HepG2 (cell line): ENCODE data around the gene COASY. TPM values are rescaled to one million over a fixed set of nuclear protein-coding genes. Genes with fewer than 3 reads are reported as not detected.

Experiments used
- ASH2L ChIP-seq: fragments of 300-600, 200-600 bp; sonication (generic); IDR thresholded peaks from 2 replicates; pipeline ENCODE4 v1.7.0; 2017; ENCODE audit warnings: low read depth, mild to moderate bottlenecking, moderate library complexity, mixed read lengths, low read length; ENCODE audit not compliant: insufficient read length
- ATRX ChIP-seq: sonication (generic); formaldehyde crosslinking; IDR thresholded peaks from 2 replicates; pipeline ENCODE4 v1.4.0; 2020; ENCODE audit warnings: missing genetic modification reagents, borderline replicate concordance
- NR3C1 ChIP-seq: sonication (generic); formaldehyde crosslinking; IDR thresholded peaks from 2 replicates; pipeline ENCODE4 v1.4.0; 2020; ENCODE audit warnings: missing genetic modification reagents
- RFX1 ChIP-seq: fragments of 450-650 bp; IDR thresholded peaks from 2 replicates; pipeline ENCODE4 v1.6.1; 2017
- RNF2 ChIP-seq: fragments of 450-650 bp; conservative IDR thresholded peaks from 2 replicates; pipeline ENCODE4 v1.6.1; 2016; ENCODE audit warnings: low read depth
- TBX2 ChIP-seq: sonication (generic); formaldehyde crosslinking; IDR thresholded peaks from 2 replicates; pipeline ENCODE4 v1.5.0; 2020; ENCODE audit warnings: missing genetic modification reagents, mild to moderate bottlenecking, borderline replicate concordance
- ZBTB44 ChIP-seq: sonication (generic); formaldehyde crosslinking; IDR thresholded peaks from 2 replicates; pipeline ENCODE4 v1.4.0; 2020; ENCODE audit warnings: missing genetic modification reagents
- ZNF337 ChIP-seq: sonication (generic); formaldehyde crosslinking; IDR thresholded peaks from 2 replicates; pipeline ENCODE4 v1.5.1; 2020; ENCODE audit warnings: missing genetic modification reagents, low read depth, mild to moderate bottlenecking, borderline replicate concordance
- ZNF354B ChIP-seq: sonication (generic); formaldehyde crosslinking; IDR thresholded peaks from 2 replicates; pipeline ENCODE4 v1.8.0; 2022; ENCODE audit warnings: mild to moderate bottlenecking, missing genetic modification reagents
- ZNF382 ChIP-seq: sonication (generic); formaldehyde crosslinking; IDR thresholded peaks from 2 replicates; pipeline ENCODE4 v1.5.0; 2020; ENCODE audit warnings: missing genetic modification reagents, mild to moderate bottlenecking, borderline replicate concordance
- ZNF570 ChIP-seq: sonication (generic); formaldehyde crosslinking; IDR thresholded peaks from 2 replicates; pipeline ENCODE4 v1.4.0; 2020; ENCODE audit warnings: mild to moderate bottlenecking, missing genetic modification reagents, borderline replicate concordance
- ZNF678 ChIP-seq: sonication (generic); formaldehyde crosslinking; IDR thresholded peaks from 2 replicates; pipeline ENCODE4 v1.4.0; 2020; ENCODE audit warnings: mild to moderate bottlenecking, missing genetic modification reagents
- ZNF773 ChIP-seq: sonication (generic); formaldehyde crosslinking; IDR thresholded peaks from 2 replicates; pipeline ENCODE4 v1.4.0; 2020; ENCODE audit warnings: missing genetic modification reagents, borderline replicate concordance
- polyA plus RNA-seq, 8 experiments: library from polyadenylated mRNA; depleted of rRNA in 3 of 8; stranded (reverse) in 7 of 8; unstranded in 1 of 8; fragments of >200 nt; fragmentation: Illumina TruSeq in 4 of 8; extraction: Trizol in 4 of 8; gene quantifications; 2 replicates each; pipeline versions ENCODE4 v1.2.1 to v1.2.3, GENCODE V29; 2011 to 2016; ENCODE audit warnings: low read depth in 4 of 8, missing spikeins in 1 of 8, mixed read lengths in 1 of 8; ENCODE audit not compliant: insufficient read depth in 1 of 8
- total RNA-seq, 5 experiments: library from RNA; depleted of rRNA; stranded (reverse); fragments of >200 nt; fragmentation: Illumina TruSeq; extraction: Trizol; gene quantifications; 2 replicates each; pipeline ENCODE4 v1.2.3, GENCODE V29; 2016; ENCODE audit warnings: low read depth in 1 of 5
- TF ChIP-seq, protein P1 (sequence below), 2 experiments: sonication (generic) in 1 of 2; formaldehyde crosslinking in 1 of 2; IDR thresholded peaks; 2 replicates each; pipeline versions ENCODE4 v1.4.0 to v1.6.1; 2016 to 2020; ENCODE audit warnings: borderline replicate concordance in 1 of 2, low read depth in 1 of 2, mild to moderate bottlenecking in 1 of 2, missing genetic modification reagents in 1 of 2
- TF ChIP-seq, protein P2 (sequence below): sonication (generic); formaldehyde crosslinking; IDR thresholded peaks from 2 replicates; pipeline ENCODE4 v1.4.0; 2020; ENCODE audit warnings: missing genetic modification reagents, mild to moderate bottlenecking, borderline replicate concordance
- TF ChIP-seq, protein P3 (sequence below): sonication (generic); formaldehyde crosslinking; IDR thresholded peaks from 2 replicates; pipeline ENCODE4 v1.5.1; 2020; ENCODE audit warnings: missing genetic modification reagents, mild to moderate bottlenecking, borderline replicate concordance
- TF ChIP-seq, protein P4 (sequence below): sonication (generic); formaldehyde crosslinking; IDR thresholded peaks from 2 replicates; pipeline ENCODE4 v1.8.0; 2022; ENCODE audit warnings: mild to moderate bottlenecking, missing genetic modification reagents, moderate library complexity

The COASY gene
- total and polyA plus RNA-seq, 2 of the 13 experiments (the other 11 are each of a cell fraction or from before 2014, with no cell fraction given), result 90.7 to 125 TPM

GRCh38 chr17:42531455-42532354 is 30.2 kb upstream of the COASY start (continued):
- TF ChIP-seq, protein P1, sequence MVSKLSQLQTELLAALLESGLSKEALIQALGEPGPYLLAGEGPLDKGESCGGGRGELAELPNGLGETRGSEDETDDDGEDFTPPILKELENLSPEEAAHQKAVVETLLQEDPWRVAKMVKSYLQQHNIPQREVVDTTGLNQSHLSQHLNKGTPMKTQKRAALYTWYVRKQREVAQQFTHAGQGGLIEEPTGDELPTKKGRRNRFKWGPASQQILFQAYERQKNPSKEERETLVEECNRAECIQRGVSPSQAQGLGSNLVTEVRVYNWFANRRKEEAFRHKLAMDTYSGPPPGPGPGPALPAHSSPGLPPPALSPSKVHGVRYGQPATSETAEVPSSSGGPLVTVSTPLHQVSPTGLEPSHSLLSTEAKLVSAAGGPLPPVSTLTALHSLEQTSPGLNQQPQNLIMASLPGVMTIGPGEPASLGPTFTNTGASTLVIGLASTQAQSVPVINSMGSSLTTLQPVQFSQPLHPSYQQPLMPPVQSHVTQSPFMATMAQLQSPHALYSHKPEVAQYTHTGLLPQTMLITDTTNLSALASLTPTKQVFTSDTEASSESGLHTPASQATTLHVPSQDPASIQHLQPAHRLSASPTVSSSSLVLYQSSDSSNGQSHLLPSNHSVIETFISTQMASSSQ (IDR thresholded peaks at IDR 0.05; ENCODE audit: low read depth), result no peak
- TF ChIP-seq, protein P1 (CRISPR knock-in tag; IDR thresholded peaks at IDR 0.05; ENCODE audit: borderline replicate concordance), result no peak
- TF ChIP-seq, protein P2, sequence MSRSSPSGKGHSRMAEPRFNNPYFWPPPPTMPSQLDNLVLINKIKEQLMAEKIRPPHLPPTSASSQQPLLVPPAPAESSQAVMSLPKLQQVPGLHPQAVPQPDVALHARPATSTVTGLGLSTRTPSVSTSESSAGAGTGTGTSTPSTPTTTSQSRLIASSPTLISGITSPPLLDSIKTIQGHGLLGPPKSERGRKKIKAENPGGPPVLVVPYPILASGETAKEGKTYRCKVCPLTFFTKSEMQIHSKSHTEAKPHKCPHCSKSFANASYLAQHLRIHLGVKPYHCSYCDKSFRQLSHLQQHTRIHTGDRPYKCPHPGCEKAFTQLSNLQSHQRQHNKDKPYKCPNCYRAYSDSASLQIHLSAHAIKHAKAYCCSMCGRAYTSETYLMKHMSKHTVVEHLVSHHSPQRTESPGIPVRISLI (CRISPR knock-in tag), result no peak
- TF ChIP-seq, protein P3, sequence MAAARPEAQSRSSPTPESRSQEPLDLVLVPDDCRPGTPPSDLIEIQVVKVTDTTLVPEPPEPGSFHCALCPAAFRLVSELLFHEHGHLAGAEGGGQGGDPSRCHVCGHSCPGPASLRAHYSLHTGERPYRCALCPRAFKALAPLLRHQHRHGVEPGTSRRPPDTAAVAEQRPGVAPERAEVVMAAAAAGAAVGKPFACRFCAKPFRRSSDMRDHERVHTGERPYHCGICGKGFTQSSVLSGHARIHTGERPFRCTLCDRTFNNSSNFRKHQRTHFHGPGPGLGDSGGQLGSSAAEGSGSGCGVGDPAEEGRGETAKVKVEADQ (CRISPR knock-in tag), result no peak
- TF ChIP-seq ATRX (CRISPR knock-in tag) (no peak), ZBTB44 (no peak), ZNF678 (CRISPR knock-in tag) (no peak), ZNF773 (CRISPR knock-in tag) (0 out of 2 replicates have a peak, but pooled peaks have one; percentile 27), RFX1 (no peak), ZNF570 (CRISPR knock-in tag) (no peak), ZNF382 (CRISPR knock-in tag) (no peak), ZNF337 (CRISPR knock-in tag) (no peak; the same call in 1 of the 2 replicates), RNF2 (no peak), TBX2 (CRISPR knock-in tag) (no peak), NR3C1 (CRISPR knock-in tag) (no peak), ASH2L (no peak), ZNF354B (CRISPR knock-in tag) (no peak; the same call in 1 of the 2 replicates)
- TF ChIP-seq, protein P4, sequence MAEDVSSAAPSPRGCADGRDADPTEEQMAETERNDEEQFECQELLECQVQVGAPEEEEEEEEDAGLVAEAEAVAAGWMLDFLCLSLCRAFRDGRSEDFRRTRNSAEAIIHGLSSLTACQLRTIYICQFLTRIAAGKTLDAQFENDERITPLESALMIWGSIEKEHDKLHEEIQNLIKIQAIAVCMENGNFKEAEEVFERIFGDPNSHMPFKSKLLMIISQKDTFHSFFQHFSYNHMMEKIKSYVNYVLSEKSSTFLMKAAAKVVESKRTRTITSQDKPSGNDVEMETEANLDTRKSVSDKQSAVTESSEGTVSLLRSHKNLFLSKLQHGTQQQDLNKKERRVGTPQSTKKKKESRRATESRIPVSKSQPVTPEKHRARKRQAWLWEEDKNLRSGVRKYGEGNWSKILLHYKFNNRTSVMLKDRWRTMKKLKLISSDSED (CRISPR knock-in tag), result no peak
